Measurements from ENCODE around the gene COA3. TPM values are rescaled to one million over a fixed set of nuclear protein-coding genes. Genes with fewer than 3 reads are reported as not detected.

The COA3 gene
- total and polyA plus RNA-seq, 2 donors (not counting 1 experiment from before 2014, with no cell fraction given), result 18.5 to 32.1 TPM

- ChIA-PET CTCF (no interaction called here), POLR2A (interaction anchor here (0.7 kb wide), 1 partner anchor 192 kb away, joined by 12 read pairs; no protein-coding TSS in a partner anchor)
- Histone ChIP-seq H4K20me1 (ENCODE audit: control insufficient read depth, insufficient read depth, low read length, poor library complexity, severe bottlenecking) (no peaks in the 10 kb centered on the region), H3K4me3 (ENCODE audit: control extremely low read depth in 1 of 5, extremely low read depth in 1 of 5, insufficient read depth in 1 of 5, low read depth in 2 of 5, low read length in 4 of 5) (no peak overlapping the region), H3K27me3 (replicated peaks in 1 of 4; ENCODE audit: control extremely low read depth in 1 of 4, control insufficient read depth in 3 of 4, insufficient read depth in 4 of 4, low read length in 3 of 4) (no peaks in the 10 kb centered on the region), H3K27ac (ENCODE audit: low read length in 2 of 2) (no peak overlapping the region), H3K4me2 (replicated peaks; ENCODE audit: low read depth, low read length, poor library complexity, severe bottlenecking) (no peak overlapping the region), H3K9me3 (ENCODE audit: control extremely low read depth in 1 of 3, control insufficient read depth in 2 of 3, insufficient read depth in 1 of 3, low read length in 2 of 3) (no peaks in the 10 kb centered on the region), H3K36me3 (replicated peaks in 1 of 2; ENCODE audit: control extremely low read depth in 1 of 2, control insufficient read depth in 1 of 2, extremely low read depth in 1 of 2, insufficient read depth in 2 of 2, low read length in 1 of 2) (peaks cover 0 to 8% of the 10 kb centered on the region in 2 experiments), H3K4me1 (ENCODE audit: control insufficient read depth in 2 of 2, insufficient read depth in 2 of 2, low read length in 2 of 2) (no peaks in the 10 kb centered on the region), H3K9ac (ENCODE audit: low read length) (no peak overlapping the region), H3K79me2 (ENCODE audit: control insufficient read depth, insufficient read depth, low read length) (no peaks in the 10 kb centered on the region), H2AFZ (ENCODE audit: insufficient read depth, low read depth, low read length, poor library complexity, severe bottlenecking) (no peak overlapping the region)
- intact Hi-C loops (cut with micrococcal nuclease), result no loop called here
- no peaks in the 10 kb centered on the region for H3K4me1 Mint-ChIP-seq
- ATAC-seq (ENCODE audit: low read depth), result no peak
- TF ChIP-seq EZH2 (IDR thresholded peaks at IDR 0.05; ENCODE audit: borderline replicate concordance, insufficient read depth, low read depth, low read length, poor library complexity, severe bottlenecking) (no peak), CTCF (IDR thresholded peaks at IDR 0.05) (no peak)
- no peaks in the 10 kb centered on the region for H3K9me3 Mint-ChIP-seq (ENCODE audit: insufficient read depth)
- DNase-seq, result no peak
- WGBS (ENCODE audit: insufficient coverage), result 100% methylated on average over 1 of the region's 1 CpG
- H3K27me3 Mint-ChIP-seq, result peaks cover 5% of the 10 kb centered on the region
- no peak overlapping the region for H3K4me3 Mint-ChIP-seq
- no peak overlapping the region for H3K27ac Mint-ChIP-seq
Measured at GRCh38 chr17:42804918-42805367, 6.4 kb upstream of the COA3 start.

GRCh38 chr17:42803074-42803883 is 4.8 kb upstream of the COA3 start:
- ChIA-PET CTCF (interaction anchor here (1.0 to 1.2 kb wide), 3 partner anchors 16 to 225 kb away, joined by 3 to 10 read pairs (median 3); no protein-coding TSS in a partner anchor), POLR2A (no interaction called here)
- H3K4me1 Mint-ChIP-seq, result peaks cover 7% of the 10 kb centered on the region
- Histone ChIP-seq H3K9me3 (ENCODE audit: control extremely low read depth in 1 of 3, control insufficient read depth in 2 of 3, insufficient read depth in 1 of 3, low read length in 2 of 3) (peaks cover 0 to 3% (median 0%) of the 10 kb centered on the region in 3 donors), H3K27ac (ENCODE audit: low read length in 2 of 2) (no peak overlapping the region), H3K4me2 (replicated peaks; ENCODE audit: low read depth, low read length, poor library complexity, severe bottlenecking) (no peak overlapping the region), H3K9ac (ENCODE audit: low read length) (no peak overlapping the region), H3K4me1 (ENCODE audit: control insufficient read depth in 2 of 2, insufficient read depth in 2 of 2, low read length in 2 of 2) (peaks cover 4 to 7% of the 10 kb centered on the region in 2 donors), H3K36me3 (replicated peaks in 1 of 2; ENCODE audit: control extremely low read depth in 1 of 2, control insufficient read depth in 1 of 2, extremely low read depth in 1 of 2, insufficient read depth in 2 of 2, low read length in 1 of 2) (no peaks in the 10 kb centered on the region), H3K27me3 (replicated peaks in 1 of 4; ENCODE audit: control extremely low read depth in 1 of 4, control insufficient read depth in 3 of 4, insufficient read depth in 4 of 4, low read length in 3 of 4) (no peaks in the 10 kb centered on the region), H4K20me1 (ENCODE audit: control insufficient read depth, insufficient read depth, low read length, poor library complexity, severe bottlenecking) (no peaks in the 10 kb centered on the region), H2AFZ (ENCODE audit: insufficient read depth, low read depth, low read length, poor library complexity, severe bottlenecking) (no peak overlapping the region), H3K4me3 (ENCODE audit: control extremely low read depth in 1 of 5, extremely low read depth in 1 of 5, insufficient read depth in 1 of 5, low read depth in 2 of 5, low read length in 4 of 5) (no peak overlapping the region), H3K79me2 (ENCODE audit: control insufficient read depth, insufficient read depth, low read length) (peaks cover 2% of the 10 kb centered on the region)
- TF ChIP-seq EZH2 (IDR thresholded peaks at IDR 0.05; ENCODE audit: borderline replicate concordance, insufficient read depth, low read depth, low read length, poor library complexity, severe bottlenecking) (no peak), CTCF (IDR thresholded peaks at IDR 0.05) (no peak)
- WGBS (ENCODE audit: insufficient coverage), result no CpG with 5 or more reads among the region's 2 CpGs
- ATAC-seq (ENCODE audit: low read depth), result no peak
- no peak overlapping the region for H3K27ac Mint-ChIP-seq
- DNase-seq, result no peak
- H3K9me3 Mint-ChIP-seq (ENCODE audit: insufficient read depth), result no peaks in the 10 kb centered on the region
- intact Hi-C loops (cut with micrococcal nuclease), result no loop called here
- peaks cover 5% of the 10 kb centered on the region for H3K27me3 Mint-ChIP-seq
- H3K4me3 Mint-ChIP-seq, result no peak overlapping the region
